ENCODE data around the gene ZNF710. TPM values are rescaled to one million over a fixed set of nuclear protein-coding genes. Genes with fewer than 3 reads are reported as not detected.

Gene ZNF710
- total RNA-seq, 4 donors from 2014 or later, result 8.9 to 17.2 (median 11.5) TPM

DNA sequence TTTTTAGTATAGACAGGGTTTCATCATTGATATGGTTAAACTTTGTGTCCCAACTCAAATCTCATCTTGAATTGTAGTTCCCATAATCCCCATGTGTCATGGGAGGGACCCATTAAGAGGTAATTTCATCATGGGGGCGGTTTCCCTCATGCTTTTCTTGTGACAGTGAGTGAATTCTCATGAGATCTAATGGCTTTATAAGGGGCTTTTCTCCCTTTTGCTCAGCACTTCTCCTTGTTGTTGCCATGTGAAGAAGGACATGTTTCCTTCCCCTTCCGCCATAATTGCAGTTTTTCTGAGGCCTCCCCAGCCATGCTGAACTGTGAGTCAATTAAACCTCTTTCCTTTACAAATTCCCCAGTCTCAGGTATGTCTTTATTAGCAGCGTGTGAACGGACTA is 20.2 kb upstream of the ZNF710 start:
- WGBS, 2 donors, result 93 to 94% methylated on average over 4 of the region's 4 CpGs
- DNase-seq, result no peak
- H3K36me3 ChIP-seq, result no peaks in the 10 kb centered on the region
- no peaks in the 10 kb centered on the region for H3K27me3 ChIP-seq
- no peaks in the 10 kb centered on the region for H3K9me3 ChIP-seq
- H3K27ac ChIP-seq, result no peak overlapping the region
- TF ChIP-seq, protein P1, sequence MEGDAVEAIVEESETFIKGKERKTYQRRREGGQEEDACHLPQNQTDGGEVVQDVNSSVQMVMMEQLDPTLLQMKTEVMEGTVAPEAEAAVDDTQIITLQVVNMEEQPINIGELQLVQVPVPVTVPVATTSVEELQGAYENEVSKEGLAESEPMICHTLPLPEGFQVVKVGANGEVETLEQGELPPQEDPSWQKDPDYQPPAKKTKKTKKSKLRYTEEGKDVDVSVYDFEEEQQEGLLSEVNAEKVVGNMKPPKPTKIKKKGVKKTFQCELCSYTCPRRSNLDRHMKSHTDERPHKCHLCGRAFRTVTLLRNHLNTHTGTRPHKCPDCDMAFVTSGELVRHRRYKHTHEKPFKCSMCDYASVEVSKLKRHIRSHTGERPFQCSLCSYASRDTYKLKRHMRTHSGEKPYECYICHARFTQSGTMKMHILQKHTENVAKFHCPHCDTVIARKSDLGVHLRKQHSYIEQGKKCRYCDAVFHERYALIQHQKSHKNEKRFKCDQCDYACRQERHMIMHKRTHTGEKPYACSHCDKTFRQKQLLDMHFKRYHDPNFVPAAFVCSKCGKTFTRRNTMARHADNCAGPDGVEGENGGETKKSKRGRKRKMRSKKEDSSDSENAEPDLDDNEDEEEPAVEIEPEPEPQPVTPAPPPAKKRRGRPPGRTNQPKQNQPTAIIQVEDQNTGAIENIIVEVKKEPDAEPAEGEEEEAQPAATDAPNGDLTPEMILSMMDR (IDR thresholded peaks at IDR 0.05), result no peak
- no peak for TF ChIP-seq POLR2A (IDR thresholded peaks at IDR 0.05)
- H3K4me1 ChIP-seq, result no peaks in the 10 kb centered on the region
- intact Hi-C loops (cut with DNase I), result no loop called here
- no peak overlapping the region for H3K4me3 ChIP-seq (replicated peaks in 1 of 3)

DNA sequence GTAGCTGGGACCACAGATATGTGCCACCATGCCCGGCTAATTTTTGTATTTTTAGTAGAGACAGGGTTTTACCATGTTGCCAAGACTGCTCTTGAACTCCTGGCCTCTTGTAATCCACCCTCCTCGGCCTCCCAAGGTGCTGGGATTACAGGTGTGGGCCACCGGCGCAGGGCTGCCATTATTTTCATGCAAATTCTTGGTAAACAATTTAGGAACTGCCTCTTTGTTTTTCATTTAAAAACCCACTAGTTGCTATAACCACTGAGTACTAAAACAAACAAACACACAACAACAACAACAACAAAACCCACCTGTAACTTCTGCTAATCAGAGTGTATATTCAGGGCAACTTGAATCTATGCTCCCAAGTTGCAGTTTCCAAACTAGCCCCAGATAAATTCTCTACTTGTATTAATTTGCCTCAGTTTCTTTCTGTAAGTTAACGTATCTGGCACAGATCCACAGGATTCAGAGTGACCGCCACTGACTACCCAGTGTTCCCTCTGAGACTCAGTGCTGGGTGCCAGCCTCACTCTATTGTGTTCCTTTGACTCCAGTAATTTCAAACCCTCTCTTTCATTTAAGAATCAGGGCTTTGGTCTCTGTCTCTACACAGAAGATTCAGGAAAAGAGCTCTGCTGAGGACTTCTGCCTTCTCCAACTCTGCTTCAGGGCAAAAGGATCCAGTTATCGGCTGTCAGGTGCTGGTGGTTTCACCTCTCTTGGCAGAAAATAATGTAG is 18.6 kb upstream of the ZNF710 start:
- TF ChIP-seq, protein P1 (IDR thresholded peaks at IDR 0.05), result no peak
- H3K9me3 ChIP-seq, result no peaks in the 10 kb centered on the region
- no peaks in the 10 kb centered on the region for H3K27me3 ChIP-seq
- no peaks in the 10 kb centered on the region for H3K4me1 ChIP-seq
- DNase-seq, result no peak
- WGBS, 2 donors, result 58 to 61% methylated on average over 7 of the region's 7 CpGs
- intact Hi-C loops (cut with DNase I), result no loop called here
- H3K36me3 ChIP-seq, result no peaks in the 10 kb centered on the region
- H3K27ac ChIP-seq, result no peak overlapping the region
- no peak overlapping the region for H3K4me3 ChIP-seq (replicated peaks in 1 of 3)

DNA sequence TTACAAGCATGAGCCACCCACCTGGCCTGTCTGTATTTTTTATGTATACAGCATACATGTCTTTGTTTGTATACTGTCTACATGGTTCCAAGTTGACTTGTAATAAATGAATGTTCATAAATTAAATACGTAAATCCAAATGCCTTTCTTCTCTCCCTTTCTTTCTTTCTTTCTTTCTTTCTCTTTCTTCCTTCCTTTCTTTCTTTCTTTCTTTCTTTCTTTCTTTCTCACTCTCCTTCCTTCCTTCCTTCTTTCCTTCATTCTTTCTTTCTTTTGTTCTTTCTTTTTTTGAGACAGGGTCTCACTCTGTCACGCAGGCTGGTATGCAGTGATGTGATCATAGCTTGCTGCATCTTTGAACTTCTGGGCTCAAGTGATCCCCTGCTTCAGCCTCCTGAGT is 17.1 kb upstream of the ZNF710 start:
- H3K9me3 ChIP-seq, result no peaks in the 10 kb centered on the region
- H3K4me3 ChIP-seq (replicated peaks in 1 of 3), result no peak overlapping the region
- 92 to 95% methylated on average over 2 of the region's 2 CpGs for WGBS, 2 donors
- H3K27me3 ChIP-seq, result no peaks in the 10 kb centered on the region
- no peak for TF ChIP-seq POLR2A (IDR thresholded peaks at IDR 0.05)
- TF ChIP-seq, protein P1 (IDR thresholded peaks at IDR 0.05), result no peak
- H3K36me3 ChIP-seq, result no peaks in the 10 kb centered on the region
- intact Hi-C loops (cut with DNase I), result no loop called here
- H3K4me1 ChIP-seq, result no peaks in the 10 kb centered on the region
- DNase-seq, result no peak
- no peak overlapping the region for H3K27ac ChIP-seq

DNA sequence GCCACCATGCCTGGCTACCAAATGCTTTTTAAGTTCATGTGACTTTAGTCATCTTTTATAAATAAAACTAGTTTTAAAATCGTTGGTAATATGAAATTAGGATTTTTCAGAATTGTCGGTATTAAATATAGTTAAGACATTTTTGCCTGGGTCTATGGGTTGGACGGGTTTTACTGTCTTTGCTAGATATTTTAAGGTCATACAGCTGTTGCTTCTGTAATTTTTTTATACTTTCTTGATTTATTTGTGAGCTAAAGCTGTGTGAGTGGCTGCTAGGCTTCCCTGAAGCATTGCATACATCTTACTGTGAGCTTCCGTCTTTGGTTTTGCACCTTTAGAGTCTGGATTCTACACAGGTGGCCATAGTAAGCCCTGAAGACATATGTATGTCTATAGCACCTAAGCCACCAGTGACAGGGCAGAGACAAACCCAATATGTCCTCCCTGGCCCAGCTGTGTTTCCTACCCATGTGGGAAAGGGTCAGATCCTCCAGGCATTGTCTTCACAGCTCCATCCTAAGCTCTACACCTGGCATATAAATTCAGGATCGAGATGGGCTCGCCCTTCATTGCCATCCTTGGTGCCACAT is 16.6 kb upstream of the ZNF710 start:
- 90% methylated on average over 6 of the region's 6 CpGs for WGBS, 2 donors
- H3K4me3 ChIP-seq (replicated peaks in 1 of 3), result no peak overlapping the region
- intact Hi-C loops (cut with DNase I), result no loop called here
- H3K36me3 ChIP-seq, result no peaks in the 10 kb centered on the region
- no peaks in the 10 kb centered on the region for H3K27me3 ChIP-seq
- no peak for TF ChIP-seq POLR2A (IDR thresholded peaks at IDR 0.05)
- TF ChIP-seq, protein P1 (IDR thresholded peaks at IDR 0.05), result no peak
- DNase-seq, result no peak
- H3K4me1 ChIP-seq, result no peaks in the 10 kb centered on the region
- H3K27ac ChIP-seq, result no peak overlapping the region
- H3K9me3 ChIP-seq, result no peaks in the 10 kb centered on the region

DNA sequence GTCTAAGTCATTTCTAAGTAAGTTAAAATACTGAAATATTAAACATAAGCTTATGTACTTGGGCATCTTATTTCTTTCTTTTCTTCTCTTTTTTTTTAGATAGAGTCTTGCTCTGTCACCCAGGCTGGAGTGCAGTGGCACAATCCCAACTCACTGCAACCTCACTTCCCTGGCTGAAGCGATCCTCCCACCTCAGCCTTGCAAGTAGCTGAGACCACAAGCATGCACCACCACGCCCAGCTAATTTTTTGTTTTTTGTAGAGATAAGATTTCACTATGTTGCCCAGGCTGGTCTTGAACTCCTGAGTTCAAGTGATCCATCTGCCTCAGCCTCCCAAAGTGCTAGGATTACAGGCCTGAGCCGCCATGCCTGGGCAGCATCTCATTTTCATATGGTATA is 16.0 kb upstream of the ZNF710 start:
- TF ChIP-seq, protein P1 (IDR thresholded peaks at IDR 0.05), result no peak
- no peak for TF ChIP-seq POLR2A (IDR thresholded peaks at IDR 0.05)
- Histone ChIP-seq H3K9me3 (no peaks in the 10 kb centered on the region), H3K27me3 (no peaks in the 10 kb centered on the region), H3K4me1 (no peaks in the 10 kb centered on the region), H3K27ac (no peak overlapping the region), H3K36me3 (no peaks in the 10 kb centered on the region), H3K4me3 (replicated peaks in 1 of 3) (no peak overlapping the region)
- intact Hi-C loops (cut with DNase I), result no loop called here
- no peak for DNase-seq
- 95 to 97% methylated on average over 3 of the region's 3 CpGs for WGBS, 2 donors
